ENCODE results near the gene MYPN. TPM values are rescaled to one million over a fixed set of nuclear protein-coding genes. Genes with fewer than 3 reads are reported as not detected.

The MYPN gene
- total RNA-seq, 2 donors from 2014 or later = not detected

DNA sequence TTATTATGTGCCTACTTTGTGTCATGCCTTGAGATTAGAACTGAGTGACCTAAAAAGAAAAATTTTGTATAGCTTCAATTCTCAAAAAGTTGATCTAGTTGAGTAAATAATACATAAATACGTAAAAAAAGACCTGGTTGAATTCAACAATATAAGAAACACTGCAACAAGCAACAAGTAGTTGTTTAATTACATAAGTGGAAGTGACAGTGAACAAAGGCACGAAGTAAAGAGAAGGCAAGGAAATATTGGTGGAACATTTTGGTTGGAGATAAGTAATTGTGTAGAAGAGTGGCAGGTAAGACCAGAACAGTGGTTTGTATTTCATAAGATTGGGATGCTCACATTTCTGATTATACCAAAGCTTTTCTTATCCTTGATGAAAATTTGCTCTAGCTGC lies 8.2 kb upstream of the MYPN start:
- H3K27ac ChIP-seq = no peak overlapping the region
- H3K9me3 ChIP-seq = no peaks in the 10 kb centered on the region
- no peak for DNase-seq (ENCODE audit: low spot score)
- no peaks in the 10 kb centered on the region for H3K36me3 ChIP-seq
- no peak for ATAC-seq (ENCODE audit: insufficient number of reproducible peaks, low FRiP score, low read depth)
- no peak overlapping the region for H3K4me3 ChIP-seq
- TF ChIP-seq, protein P1, sequence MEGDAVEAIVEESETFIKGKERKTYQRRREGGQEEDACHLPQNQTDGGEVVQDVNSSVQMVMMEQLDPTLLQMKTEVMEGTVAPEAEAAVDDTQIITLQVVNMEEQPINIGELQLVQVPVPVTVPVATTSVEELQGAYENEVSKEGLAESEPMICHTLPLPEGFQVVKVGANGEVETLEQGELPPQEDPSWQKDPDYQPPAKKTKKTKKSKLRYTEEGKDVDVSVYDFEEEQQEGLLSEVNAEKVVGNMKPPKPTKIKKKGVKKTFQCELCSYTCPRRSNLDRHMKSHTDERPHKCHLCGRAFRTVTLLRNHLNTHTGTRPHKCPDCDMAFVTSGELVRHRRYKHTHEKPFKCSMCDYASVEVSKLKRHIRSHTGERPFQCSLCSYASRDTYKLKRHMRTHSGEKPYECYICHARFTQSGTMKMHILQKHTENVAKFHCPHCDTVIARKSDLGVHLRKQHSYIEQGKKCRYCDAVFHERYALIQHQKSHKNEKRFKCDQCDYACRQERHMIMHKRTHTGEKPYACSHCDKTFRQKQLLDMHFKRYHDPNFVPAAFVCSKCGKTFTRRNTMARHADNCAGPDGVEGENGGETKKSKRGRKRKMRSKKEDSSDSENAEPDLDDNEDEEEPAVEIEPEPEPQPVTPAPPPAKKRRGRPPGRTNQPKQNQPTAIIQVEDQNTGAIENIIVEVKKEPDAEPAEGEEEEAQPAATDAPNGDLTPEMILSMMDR (IDR thresholded peaks at IDR 0.05) = no peak
- H3K27me3 ChIP-seq (replicated peaks; ENCODE audit: insufficient read depth) = no peaks in the 10 kb centered on the region
- no peaks in the 10 kb centered on the region for H3K4me1 ChIP-seq (ENCODE audit: control insufficient read depth in 1 of 2, low read depth in 2 of 2)

DNA sequence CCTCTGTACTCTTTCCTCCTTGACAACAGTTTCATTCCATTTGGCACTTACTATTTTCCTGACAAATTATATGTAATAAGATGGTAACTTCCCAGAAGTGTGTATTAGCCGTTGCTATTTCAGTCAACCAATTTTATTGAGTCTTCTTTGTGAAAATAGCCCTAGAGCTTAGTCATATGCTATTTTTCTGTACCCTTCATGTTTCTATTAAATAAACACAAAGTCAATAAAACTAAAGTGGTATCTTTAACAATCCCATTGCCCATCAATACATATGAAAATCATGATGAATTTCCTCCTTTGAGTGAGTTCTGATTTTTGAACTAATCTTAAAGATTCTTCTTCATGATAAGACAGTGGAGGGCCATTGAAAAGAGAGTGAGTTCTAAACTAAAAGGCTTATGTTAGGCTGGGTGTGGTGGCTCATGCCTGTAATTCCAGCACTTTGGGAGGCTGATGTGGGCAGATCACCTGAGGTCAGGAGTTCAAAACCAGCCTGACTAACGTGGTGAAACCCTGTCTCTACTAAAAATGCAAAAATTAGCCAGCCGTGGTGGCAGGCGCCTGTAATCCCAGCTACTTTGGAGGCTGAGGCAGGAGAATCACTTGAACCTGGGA lies 5.9 kb upstream of the MYPN start:
- ATAC-seq (ENCODE audit: insufficient number of reproducible peaks, low FRiP score, low read depth) = no peak
- Histone ChIP-seq H3K36me3 (no peaks in the 10 kb centered on the region), H3K9me3 (no peaks in the 10 kb centered on the region), H3K4me3 (no peak overlapping the region), H3K27me3 (replicated peaks; ENCODE audit: insufficient read depth) (no peaks in the 10 kb centered on the region), H3K4me1 (ENCODE audit: control insufficient read depth in 1 of 2, low read depth in 2 of 2) (no peaks in the 10 kb centered on the region), H3K27ac (no peak overlapping the region)
- TF ChIP-seq, protein P1 (IDR thresholded peaks at IDR 0.05) = no peak
- DNase-seq (ENCODE audit: low spot score) = no peak

DNA sequence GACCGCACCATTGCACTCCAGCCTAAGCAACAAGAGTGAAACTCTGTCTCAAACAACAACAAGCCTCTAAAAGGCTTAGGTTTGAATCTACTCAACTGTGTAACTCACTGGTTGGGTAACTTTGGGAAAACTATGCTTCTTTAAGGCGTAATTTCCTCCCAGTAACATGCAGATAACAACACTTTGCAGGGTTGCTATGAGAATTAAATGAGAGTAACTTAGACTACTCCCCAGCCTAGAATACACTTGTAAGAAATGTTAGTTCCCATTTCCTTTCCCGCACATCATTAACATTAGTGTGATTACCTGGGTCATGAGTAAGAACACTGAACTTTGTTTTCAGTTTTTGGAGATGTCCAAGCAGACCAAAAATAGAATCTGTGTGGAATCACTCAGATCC lies 5.4 kb upstream of the MYPN start:
- no peak for ATAC-seq (ENCODE audit: insufficient number of reproducible peaks, low FRiP score, low read depth)

DNA sequence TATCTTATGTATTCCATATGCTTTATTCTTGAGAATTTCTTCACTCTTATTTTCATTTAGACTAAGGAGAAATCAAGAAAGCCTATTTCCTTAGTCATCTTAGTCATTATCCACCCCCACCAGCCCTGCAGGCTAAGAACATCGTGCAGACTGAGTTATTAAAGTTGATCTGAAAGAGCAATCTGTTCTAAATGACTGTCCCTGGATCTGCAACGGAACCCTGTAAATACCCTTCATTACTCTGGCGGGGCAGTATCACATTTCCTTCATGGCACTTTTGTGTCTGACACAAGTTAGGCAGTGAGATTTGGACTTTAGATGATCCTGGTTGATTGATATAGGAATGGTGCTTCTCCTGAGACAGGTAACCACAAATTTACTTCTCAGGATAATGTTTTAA lies 3.5 kb upstream of the MYPN start:
- TF ChIP-seq, protein P1 (IDR thresholded peaks at IDR 0.05) = no peak
- Histone ChIP-seq H3K27ac (no peak overlapping the region), H3K36me3 (no peaks in the 10 kb centered on the region), H3K9me3 (no peaks in the 10 kb centered on the region), H3K27me3 (replicated peaks; ENCODE audit: insufficient read depth) (no peaks in the 10 kb centered on the region), H3K4me1 (ENCODE audit: control insufficient read depth in 1 of 2, low read depth in 2 of 2) (no peaks in the 10 kb centered on the region), H3K4me3 (no peak overlapping the region)
- no peak for ATAC-seq (ENCODE audit: insufficient number of reproducible peaks, low FRiP score, low read depth)
- no peak for DNase-seq (ENCODE audit: low spot score)

More for the DNA sequence above, 5.4 kb upstream of the MYPN start:
- H3K36me3 ChIP-seq = no peaks in the 10 kb centered on the region
- no peak overlapping the region for H3K4me3 ChIP-seq
- no peaks in the 10 kb centered on the region for H3K4me1 ChIP-seq (ENCODE audit: control insufficient read depth in 1 of 2, low read depth in 2 of 2)
- H3K27ac ChIP-seq = no peak overlapping the region
- no peaks in the 10 kb centered on the region for H3K27me3 ChIP-seq (replicated peaks; ENCODE audit: insufficient read depth)
- H3K9me3 ChIP-seq = no peaks in the 10 kb centered on the region
- TF ChIP-seq, protein P1 (IDR thresholded peaks at IDR 0.05) = no peak
- DNase-seq (ENCODE audit: low spot score) = no peak

DNA sequence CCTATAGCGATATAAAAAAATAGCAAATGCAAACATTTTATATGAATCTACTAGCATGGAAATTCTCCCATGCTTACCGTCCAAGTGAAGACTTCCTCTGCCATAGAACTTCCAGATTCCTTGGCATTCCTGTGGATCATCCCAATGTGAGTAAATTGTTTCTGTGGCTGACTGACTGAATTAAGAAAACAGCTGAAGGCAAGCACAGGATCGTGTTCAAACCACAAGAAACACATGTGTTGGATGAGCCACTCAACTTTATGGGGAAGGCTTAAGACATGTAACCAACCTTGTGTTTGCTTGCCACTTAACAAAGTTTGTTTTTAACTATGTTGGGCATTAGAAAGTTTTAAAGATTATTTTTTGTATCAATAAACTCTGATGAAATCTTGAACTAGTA lies 2.6 kb upstream of the MYPN start:
- H3K4me3 ChIP-seq = no peak overlapping the region
- H3K9me3 ChIP-seq = no peaks in the 10 kb centered on the region
- no peaks in the 10 kb centered on the region for H3K4me1 ChIP-seq (ENCODE audit: control insufficient read depth in 1 of 2, low read depth in 2 of 2)
- H3K27ac ChIP-seq = no peak overlapping the region
- H3K27me3 ChIP-seq (replicated peaks; ENCODE audit: insufficient read depth) = no peaks in the 10 kb centered on the region
- TF ChIP-seq, protein P1 (IDR thresholded peaks at IDR 0.05) = no peak
- H3K36me3 ChIP-seq = no peaks in the 10 kb centered on the region
- ATAC-seq (ENCODE audit: insufficient number of reproducible peaks, low FRiP score, low read depth) (no peak), DNase-seq (ENCODE audit: low spot score) (no peak)
